Lower leg skin (tissue), 4 donors: ENCODE results near the gene USP2. TPM values are rescaled to one million over a fixed set of nuclear protein-coding genes. Genes with fewer than 3 reads are reported as not detected.

ENCODE experiments used
- DNase-seq, 2 donors: peaks; one replicate each; pipeline ENCODE4 v3.0.0-alpha.2; 2019; ENCODE audit warnings: low spot score in 2 of 2
- H3K4me3 ChIP-seq: fragments of 200-600 bp; sonication (generic); 2 replicates; pipeline ENCODE4 v1.5.1; 2017; ENCODE audit warnings: mild to moderate bottlenecking, low read depth; ENCODE audit not compliant: poor library complexity, severe bottlenecking
- POLR2A ChIP-seq, 2 donors: fragments of 450-650 bp; IDR thresholded peaks; one replicate each; pipeline ENCODE4 v1.6.1; 2016 to 2017; ENCODE audit warnings: antibody characterized with exemption in 2 of 2, mild to moderate bottlenecking in 1 of 2, moderate library complexity in 1 of 2
- WGBS, 2 donors: methylation state at CpG; one replicate each; pipeline ENCODE4 v1.1.5; 2018; 5-methylcytosine and 5-hydroxymethylcytosine counted together
- intact Hi-C: fragments of 100-400 bp; cut with DNase I; formaldehyde crosslinking; loops from one replicate; pipeline ENCODE4 v1.15.0; 2023; ENCODE audit warnings: low total_unique reads
- total RNA-seq, 4 donors: library from RNA; depleted of rRNA; stranded (reverse); fragments of >200 nt; gene quantifications; one replicate each; pipeline ENCODE4 v1.1.0, GENCODE V29; 2016
- TF ChIP-seq, protein P1 (sequence below), 3 donors: fragments of 450-650 bp; IDR thresholded peaks; one replicate each; pipeline ENCODE4 v1.5.1; 2016; ENCODE audit warnings: antibody characterized with exemption in 3 of 3, mild to moderate bottlenecking in 3 of 3, moderate library complexity in 2 of 3

The USP2 gene
- total RNA-seq, 4 donors from 2014 or later: 15.0 to 35.6 (median 18.1) TPM

GRCh38 chr11:119400860-119401259, 19.4 kb upstream of the USP2 start:
- DNase-seq: no peak
- intact Hi-C loops: no loop called here

GRCh38 chr11:119397740-119398139, 16.2 kb upstream of the USP2 start:
- no peak for DNase-seq
- H3K4me3 ChIP-seq: no peak overlapping the region
- intact Hi-C loops: no loop called here
- TF ChIP-seq, protein P1, sequence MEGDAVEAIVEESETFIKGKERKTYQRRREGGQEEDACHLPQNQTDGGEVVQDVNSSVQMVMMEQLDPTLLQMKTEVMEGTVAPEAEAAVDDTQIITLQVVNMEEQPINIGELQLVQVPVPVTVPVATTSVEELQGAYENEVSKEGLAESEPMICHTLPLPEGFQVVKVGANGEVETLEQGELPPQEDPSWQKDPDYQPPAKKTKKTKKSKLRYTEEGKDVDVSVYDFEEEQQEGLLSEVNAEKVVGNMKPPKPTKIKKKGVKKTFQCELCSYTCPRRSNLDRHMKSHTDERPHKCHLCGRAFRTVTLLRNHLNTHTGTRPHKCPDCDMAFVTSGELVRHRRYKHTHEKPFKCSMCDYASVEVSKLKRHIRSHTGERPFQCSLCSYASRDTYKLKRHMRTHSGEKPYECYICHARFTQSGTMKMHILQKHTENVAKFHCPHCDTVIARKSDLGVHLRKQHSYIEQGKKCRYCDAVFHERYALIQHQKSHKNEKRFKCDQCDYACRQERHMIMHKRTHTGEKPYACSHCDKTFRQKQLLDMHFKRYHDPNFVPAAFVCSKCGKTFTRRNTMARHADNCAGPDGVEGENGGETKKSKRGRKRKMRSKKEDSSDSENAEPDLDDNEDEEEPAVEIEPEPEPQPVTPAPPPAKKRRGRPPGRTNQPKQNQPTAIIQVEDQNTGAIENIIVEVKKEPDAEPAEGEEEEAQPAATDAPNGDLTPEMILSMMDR (IDR thresholded peaks at IDR 0.05): no peak
- TF ChIP-seq POLR2A (IDR thresholded peaks at IDR 0.05): no peak

More at GRCh38 chr11:119400860-119401259, 19.4 kb upstream of the USP2 start:
- no peak for TF ChIP-seq POLR2A (IDR thresholded peaks at IDR 0.05)
- TF ChIP-seq, protein P1 (IDR thresholded peaks at IDR 0.05): no peak
- no peak overlapping the region for H3K4me3 ChIP-seq

GRCh38 chr11:119396835-119397234, 15.3 kb upstream of the USP2 start:
- no peak for TF ChIP-seq POLR2A (IDR thresholded peaks at IDR 0.05)
- TF ChIP-seq, protein P1 (IDR thresholded peaks at IDR 0.05): no peak
- WGBS, 2 donors: 98% methylated on average over 1 of the region's 1 CpG
- intact Hi-C loops: no loop called here
- DNase-seq: no peak
- no peak overlapping the region for H3K4me3 ChIP-seq

DNA sequence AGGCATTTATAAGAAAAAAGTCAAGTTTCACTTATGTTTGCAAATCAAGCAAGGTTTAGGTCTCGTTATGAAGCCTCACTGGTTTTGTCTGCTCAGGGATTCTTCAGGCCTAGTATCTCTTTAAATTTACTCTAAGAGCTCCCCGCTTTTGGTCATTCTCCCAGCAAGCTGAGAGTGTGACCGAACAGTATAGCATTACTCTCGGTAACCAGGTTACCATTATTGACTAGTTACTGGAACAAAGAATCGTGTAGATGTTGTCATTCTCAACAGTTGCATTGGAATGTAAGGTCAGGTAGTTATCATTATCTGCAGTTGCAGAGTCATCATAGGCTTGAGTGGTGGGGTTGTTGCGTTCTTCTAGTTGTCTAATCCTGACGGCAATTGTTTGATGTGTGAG, 9.8 kb upstream of the USP2 start:
- intact Hi-C loops: loop anchor here (5.0 kb wide), 1 partner anchor 1544 kb away; no protein-coding TSS in a partner anchor
- no peak for DNase-seq
- WGBS, 2 donors: 90% methylated on average over 7 of the region's 7 CpGs
- TF ChIP-seq POLR2A (IDR thresholded peaks at IDR 0.05): no peak
- TF ChIP-seq, protein P1 (IDR thresholded peaks at IDR 0.05): no peak
- no peak overlapping the region for H3K4me3 ChIP-seq

DNA sequence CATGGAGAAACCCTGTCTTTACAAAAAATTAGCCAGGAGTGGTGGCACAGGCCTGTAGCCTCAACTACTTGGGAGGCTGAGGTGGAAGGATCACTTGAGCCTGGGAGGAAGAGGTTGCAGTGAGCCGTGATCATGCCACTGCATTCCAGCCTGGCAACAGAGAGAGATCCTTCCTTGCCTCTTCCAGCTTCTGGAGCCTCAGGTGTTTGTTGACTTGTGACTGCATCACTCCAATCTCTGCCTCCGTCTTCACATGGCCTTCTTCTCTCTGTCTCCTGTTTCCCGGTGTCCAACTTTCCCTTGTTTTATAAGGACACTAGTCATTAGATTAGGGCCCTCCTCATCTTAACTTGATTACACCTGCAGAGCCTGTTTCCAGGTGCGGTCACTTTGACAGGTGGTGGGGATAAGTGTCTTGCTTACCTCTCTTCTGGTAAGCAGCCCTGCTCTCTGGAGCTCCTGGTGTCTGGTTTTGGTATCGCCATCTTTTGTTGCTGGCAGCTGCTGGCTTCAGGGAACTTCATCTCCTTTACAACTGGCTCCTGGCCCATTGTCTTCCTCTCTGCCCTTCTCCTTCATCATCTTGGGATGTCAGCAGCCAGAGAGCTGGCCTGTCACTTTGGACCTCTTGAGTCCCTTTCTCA, 8.2 kb upstream of the USP2 start:
- intact Hi-C loops: loop anchor here (5.0 kb wide), 1 partner anchor 1542 kb away; no protein-coding TSS in a partner anchor
- TF ChIP-seq POLR2A (IDR thresholded peaks at IDR 0.05): no peak
- TF ChIP-seq, protein P1 (IDR thresholded peaks at IDR 0.05): no peak
- 78 to 81% methylated on average over 5 of the region's 5 CpGs for WGBS, 2 donors
- no peak for DNase-seq
- no peak overlapping the region for H3K4me3 ChIP-seq

DNA sequence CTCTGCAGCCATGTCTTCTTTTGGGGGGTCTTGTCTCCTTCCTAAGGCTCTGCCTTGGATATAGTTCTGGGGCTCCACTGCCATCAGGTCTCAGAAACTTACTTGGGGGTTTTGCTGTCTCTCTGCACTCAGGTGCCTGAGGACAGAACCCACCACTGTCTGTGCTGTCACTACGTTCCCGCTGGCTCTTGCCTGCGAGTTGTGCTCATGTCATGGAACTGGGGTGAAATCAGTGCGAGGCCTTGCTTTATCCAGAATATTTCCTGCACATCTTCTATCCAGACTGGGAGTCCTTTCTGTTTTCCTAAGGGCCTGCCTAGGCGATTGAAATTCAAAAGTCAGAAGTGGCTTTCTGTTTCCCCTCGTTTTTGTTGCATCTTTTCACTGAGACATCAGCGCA, 6.6 kb upstream of the USP2 start:
- DNase-seq: no peak
- intact Hi-C loops: no loop called here
- 91% methylated on average over 7 of the region's 7 CpGs for WGBS, 2 donors
- TF ChIP-seq, protein P1 (IDR thresholded peaks at IDR 0.05): no peak
- no peak for TF ChIP-seq POLR2A (IDR thresholded peaks at IDR 0.05)
- H3K4me3 ChIP-seq: no peak overlapping the region
